ELF-1 (cell line): ENCODE data around the gene GTF3C1.

Experiments
- DNase-seq: peaks from one replicate; pipeline ENCODE4 v3.0.0-alpha.2; 2016; ENCODE audit warnings: low read depth, low spot score

GTF3C1 gene

GRCh38 chr16:27486760-27487159 is 63.0 kb downstream of the GTF3C1 start:
- no peak for DNase-seq

DNA sequence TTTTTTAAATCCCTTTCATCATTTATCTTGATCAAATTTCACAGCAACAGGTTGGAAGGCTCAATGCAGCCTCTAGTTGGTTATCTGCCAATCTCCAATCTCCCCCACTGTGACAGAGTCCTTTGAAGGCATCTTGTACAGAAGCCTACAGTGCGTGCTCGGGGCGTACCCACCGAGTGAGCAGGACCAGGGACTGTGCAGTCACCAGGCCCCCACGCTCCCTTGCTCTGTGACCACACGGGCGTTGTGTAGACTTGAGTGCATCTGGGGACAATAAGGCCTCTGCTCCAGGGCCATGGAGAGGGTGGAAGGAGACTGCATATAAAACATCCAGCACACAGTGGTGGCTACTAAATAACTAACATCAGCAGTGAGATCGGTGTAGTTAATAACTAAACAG is 63.4 kb downstream of the GTF3C1 start:
- DNase-seq = no peak

DNA sequence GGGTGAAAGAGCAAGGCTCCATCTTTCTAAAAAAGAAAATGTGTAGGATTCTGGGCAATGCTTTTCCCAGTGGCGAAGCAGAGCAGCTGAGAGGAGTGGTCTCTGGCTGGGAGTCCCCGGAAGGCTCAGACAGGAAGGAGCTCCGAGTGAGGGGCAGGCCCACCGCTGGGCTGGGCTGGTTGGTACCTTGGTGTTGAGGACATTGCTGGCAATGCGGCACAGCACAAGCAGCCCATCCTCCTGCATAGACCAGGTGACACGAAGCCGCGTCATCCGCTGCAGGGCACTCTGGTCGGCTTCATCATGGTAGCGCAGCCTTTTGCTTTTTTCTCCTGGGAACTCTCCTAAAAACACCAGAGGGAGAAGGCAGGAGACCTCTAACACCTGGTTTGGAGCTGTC is 63.9 kb downstream of the GTF3C1 start:
- DNase-seq = no peak

DNA sequence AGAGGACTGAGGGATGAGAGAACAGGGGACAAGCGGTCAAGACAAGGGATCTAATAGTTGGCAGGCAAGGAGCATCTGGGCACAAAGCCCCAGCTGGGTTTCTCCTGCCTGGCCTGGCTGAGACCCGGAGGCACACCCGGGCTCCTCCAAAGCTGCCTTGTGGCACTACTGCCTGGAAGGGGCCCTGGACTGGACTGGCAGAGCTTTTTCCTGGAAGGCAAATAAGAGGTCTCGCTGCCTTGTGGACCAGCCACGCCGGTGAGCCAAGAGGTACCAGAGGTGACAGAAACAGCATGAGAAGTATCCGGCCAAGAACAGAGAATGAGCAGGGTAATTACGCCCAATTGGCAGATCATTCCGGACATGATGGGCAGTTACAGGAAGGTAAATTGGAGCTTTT is 64.6 kb downstream of the GTF3C1 start:
- DNase-seq = no peak

- no peak for DNase-seq
Observed at GRCh38 chr16:27483624-27484023, 66.1 kb downstream of the GTF3C1 start.

- DNase-seq = no peak
Observed at GRCh38 chr16:27483088-27483437, 66.7 kb downstream of the GTF3C1 start.

DNA sequence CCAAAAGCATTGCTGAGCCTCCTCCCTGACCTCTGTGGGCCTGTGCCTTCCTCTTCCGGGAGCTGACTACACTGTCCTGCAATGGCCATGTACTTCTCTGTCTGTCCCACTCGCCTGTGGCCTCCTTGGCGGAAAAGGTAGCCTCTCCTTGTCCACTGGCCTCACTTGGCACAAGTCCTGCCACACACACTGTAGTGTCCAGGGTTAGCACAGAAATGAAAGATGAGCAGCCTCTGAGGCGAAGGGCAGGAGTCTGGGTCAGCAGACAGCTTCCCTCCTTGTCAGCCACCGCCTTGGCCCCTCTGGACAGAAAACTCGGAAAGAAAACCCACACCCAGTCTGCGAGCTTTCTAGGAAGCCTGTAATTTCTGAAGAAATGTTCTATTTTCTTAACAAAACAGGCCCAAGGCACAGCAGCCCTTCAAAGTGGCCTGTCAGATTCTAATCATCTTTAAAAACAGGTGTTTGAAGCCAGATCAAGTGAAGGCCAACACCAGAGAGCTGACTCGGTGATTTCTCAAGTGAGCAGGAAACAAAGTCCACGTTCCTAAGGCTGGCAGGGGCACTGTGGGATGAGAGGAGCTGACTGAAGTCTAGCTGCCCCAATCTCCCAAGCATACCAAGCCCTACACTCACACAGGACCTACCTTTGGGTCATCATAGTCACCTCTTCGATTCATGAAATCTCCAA is 67.2 kb downstream of the GTF3C1 start:
- no peak for DNase-seq

DNA sequence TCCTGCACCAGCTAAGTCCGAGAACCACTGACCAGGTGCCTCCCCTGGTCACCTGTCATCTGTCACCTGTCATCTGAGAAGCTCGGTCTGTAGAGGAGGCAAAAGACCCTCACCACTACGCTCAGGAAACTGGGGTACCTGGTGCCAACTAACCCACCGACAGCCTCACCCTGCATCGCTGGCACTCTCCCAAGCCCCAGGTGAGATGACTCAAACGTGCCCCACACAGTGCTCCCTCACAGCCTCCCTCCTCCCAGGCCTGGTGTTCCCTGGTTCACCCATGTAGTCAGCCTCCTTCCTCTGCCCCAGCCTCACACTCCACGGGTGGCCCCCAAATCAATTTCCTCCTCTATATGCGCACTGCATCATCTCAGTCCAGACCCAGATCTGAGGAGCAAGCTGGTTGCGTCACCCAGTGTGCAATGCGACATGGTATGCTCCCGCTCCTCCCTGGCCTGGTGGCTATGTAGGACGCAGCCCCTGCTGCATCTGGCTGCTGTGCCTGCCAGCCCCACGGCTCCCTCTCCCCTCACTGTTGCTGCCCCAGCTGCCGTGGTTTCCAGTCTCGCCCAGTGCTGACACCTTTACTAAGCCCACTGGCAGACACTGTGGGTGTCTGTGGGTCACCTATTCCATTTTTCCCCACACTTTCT is 68.3 kb downstream of the GTF3C1 start:
- DNase-seq = no peak

DNA sequence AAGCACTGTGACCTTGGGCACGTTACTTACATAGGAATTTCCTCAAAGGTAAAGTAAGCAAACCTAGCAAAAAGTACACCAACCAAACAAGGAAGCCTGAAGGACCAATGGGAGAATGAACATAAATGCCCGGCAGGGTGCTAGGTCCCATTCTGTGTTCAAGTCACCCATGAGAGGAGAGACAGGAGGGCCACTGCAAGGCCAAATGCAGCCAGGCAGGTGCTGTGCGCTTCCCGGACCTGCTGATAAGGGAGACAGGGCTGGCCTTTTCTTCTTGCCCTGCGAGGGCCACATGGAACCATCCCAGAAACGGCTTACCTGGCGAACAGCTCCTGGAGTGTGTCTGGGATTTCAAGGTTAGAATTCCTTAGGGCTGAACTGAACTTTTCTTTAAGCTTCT is 69.0 kb downstream of the GTF3C1 start:
- no peak for DNase-seq

DNA sequence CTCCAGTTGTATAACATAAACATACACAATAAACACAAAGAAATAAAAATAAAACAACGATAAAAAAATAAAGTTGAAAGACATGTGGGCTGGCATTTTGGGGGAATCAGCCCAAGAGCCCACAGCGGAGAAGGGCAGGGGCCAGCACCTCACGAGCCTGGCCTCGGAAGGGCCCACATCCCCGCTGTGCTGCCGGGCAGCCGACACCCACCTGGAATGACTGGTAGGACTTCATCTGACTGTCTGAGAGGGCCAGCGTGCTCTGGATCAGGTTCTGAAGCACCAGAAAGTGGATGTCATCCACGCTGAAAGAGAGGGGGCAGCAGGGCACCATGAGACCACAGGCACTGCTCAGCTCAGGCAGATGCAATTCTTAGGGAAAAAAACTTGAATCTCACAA is 73.5 kb downstream of the GTF3C1 start:
- DNase-seq = no peak

GRCh38 chr16:27475561-27475960 is 74.2 kb downstream of the GTF3C1 start:
- DNase-seq = no peak

GRCh38 chr16:27474921-27475320 is 74.8 kb downstream of the GTF3C1 start:
- no peak for DNase-seq

DNA sequence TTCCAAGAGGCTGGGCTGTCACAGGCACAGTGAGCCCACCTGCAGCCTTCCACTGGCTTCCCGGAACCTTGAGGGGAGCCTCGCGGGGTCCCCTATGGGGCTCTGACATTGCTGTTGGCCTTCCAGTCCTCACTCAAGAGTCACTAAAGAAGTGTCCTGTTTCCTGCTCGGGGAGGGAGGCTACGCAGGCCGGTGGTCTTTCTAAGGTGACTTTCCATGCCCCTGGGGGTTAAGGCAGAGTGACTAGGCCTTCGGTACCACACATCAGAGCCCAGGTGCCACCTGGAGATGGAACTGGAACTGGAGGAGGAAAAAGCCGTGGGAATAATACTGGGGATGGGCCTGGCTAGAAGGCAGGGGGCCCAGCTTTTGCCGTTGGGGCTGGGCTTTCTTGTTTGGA is 75.7 kb downstream of the GTF3C1 start:
- no peak for DNase-seq

DNA sequence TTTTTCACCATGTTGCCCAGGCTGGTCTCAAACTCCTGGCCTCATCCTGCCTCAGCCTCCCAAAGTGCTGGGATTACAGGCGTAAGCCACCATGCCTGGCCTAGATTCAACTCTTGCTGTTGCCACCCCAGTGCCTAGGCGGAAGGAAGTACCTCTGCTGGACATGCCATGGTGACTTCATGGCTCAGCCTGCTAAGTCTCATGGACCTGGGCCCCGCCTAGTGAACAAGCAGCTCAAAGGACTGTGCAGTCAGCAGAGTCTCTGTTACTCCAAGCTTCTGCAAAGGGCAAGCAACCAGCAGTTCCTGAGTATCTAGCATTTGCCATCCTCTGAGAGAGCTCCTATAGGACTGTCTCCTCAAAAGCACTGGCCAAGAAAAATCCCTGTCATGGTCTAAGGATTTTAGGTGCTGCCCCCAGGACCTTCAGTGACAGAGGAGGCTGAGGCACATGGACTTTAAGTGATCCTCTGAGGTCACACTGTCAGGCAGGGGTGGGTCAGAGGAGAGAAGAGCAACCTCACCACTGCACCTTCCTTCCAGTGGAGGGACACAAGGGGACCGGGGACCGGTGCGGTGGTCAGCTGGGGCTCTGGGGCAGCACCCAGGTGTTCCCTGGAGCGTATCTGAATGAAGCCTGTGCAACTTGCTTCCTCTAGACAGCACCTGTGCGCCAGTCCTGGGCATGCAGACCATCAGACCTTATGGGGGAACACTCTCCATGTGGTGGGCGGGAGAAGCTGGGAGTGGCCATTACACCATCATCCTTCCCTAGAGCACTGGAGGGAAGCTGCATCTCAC is 76.4 kb downstream of the GTF3C1 start:
- no peak for DNase-seq

DNA sequence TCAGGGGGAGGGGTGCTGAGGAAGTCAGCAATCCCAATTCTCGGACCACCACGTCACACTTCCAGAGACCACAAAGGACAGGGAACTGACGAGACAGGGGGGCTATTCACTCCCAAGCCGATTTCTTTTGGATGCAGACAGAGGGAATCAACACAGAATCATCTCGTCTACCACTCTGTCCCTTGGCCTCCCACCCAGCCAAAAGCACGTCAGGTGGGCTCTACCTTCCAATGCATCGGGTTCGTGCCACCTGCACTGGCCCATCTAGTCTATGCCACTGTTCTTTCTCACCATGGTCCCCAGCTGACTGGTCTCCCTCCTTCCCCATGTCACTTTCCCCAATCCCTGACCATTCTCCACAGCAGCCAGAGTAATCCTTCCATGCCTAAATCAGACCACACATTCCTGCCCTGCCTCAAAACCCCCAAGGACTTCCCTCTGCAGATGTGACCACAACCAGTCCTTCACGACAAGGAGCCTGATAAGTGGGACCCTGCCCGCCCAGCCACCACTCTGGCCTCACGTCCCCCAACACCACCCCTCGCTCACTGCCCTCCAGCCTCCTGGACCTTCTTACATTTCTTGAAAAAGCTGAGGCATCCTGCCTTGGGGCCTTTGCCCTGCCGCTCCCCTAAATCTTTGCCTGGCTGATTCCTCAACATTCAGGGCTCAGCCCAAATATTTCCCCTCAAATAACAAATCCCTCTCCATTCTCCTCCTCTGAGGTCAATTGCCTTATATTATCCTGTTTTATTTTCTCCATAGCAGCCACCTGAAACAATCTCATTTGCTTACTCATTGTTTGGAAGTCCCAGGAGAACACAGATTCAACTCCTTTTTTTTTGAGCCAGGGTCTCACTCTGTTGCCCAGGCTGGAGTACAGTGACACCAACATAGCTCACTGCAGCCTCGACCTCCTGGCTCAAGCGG is 77.4 kb downstream of the GTF3C1 start:
- no peak for DNase-seq

DNA sequence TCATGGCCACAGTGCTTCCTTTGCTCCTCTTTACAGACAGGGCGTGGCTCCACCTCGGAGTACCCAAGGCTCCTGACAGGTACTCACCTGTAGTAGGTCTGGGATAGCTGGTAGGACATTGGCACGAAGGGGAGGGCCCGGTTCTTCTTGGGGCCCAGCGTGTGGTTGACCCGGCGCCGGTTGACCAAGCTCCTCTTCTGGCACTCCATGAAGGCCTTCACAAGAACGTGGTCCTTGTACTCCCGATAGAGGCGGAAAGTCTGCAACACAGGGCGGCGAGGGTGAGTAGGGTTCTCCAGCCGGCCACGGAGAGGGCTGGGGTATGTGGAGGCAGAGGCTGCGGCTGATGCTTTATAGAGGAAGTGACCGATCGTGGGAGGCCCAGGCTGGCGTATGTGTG is 78.1 kb downstream of the GTF3C1 start:
- DNase-seq = no peak

GRCh38 chr16:27470567-27471431 is 78.9 kb downstream of the GTF3C1 start:
- peak; percentile 36 for DNase-seq

DNA sequence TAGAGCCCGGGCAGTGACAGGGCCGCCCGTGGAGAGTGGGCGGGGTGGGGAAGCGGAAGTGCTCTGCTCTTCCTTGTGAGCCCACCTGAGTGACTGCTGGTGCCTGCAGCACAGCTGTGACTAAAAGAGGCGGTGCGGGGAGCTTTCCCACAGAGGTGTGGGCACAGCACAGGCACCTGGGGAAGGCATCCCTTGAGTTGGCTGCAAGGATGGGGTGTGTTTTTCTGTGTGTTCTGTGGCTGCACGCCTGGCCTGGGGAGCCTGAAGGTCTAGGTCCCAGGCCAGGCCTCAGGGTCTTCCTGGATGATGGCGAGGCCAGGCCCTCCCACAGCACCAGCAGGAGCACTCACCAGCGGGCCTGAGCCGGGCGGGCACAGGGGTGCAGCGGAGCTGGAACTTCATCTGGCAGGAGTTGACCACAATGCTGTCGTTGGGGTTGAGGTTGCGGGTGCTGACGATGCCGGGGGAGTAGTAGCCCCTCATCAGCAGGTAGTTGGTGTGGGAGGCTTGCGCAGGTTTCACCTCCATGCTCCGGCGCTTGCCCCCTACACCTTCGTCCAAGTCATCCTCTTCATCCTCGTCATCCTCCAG is 80.7 kb downstream of the GTF3C1 start:
- DNase-seq = no peak

- no peak for DNase-seq
Observed at GRCh38 chr16:27465483-27465879, 84.2 kb downstream of the GTF3C1 start.
